K562 (cell line): ENCODE measurements around the gene SIRT7. TPM values are rescaled to one million over a fixed set of nuclear protein-coding genes. Genes with fewer than 3 reads are reported as not detected.

Experiments
- ATF7 ChIP-seq: fragments of 450-650 bp; IDR thresholded peaks from 2 replicates; pipeline ENCODE4 v1.7.1; 2014; ENCODE audit warnings: mild to moderate bottlenecking, moderate library complexity
- EHMT2 ChIP-seq: fragments of 450-650 bp; IDR thresholded peaks from 2 replicates; pipeline ENCODE4 v1.6.1; 2018; ENCODE audit warnings: antibody characterized with exemption
- FOXK2 ChIP-seq, 2 experiments: fragments of 450-650 bp; IDR thresholded peaks in 1 of 2; conservative IDR thresholded peaks in 1 of 2; 2 replicates each; pipeline ENCODE4 v1.6.1; 2016; ENCODE audit warnings: low read depth in 2 of 2, mild to moderate bottlenecking in 1 of 2
- GABPA ChIP-seq: fragments of 200-800 bp; sonication (Bioruptor generic); conservative IDR thresholded peaks from 2 replicates; pipeline ENCODE4 v1.6.1; 2016; ENCODE audit warnings: low read depth, missing genetic modification characterization, missing compliant biosample characterization
- GATA2 ChIP-seq: sonication (generic); formaldehyde crosslinking; IDR thresholded peaks from 2 replicates; pipeline ENCODE4 v1.4.0; 2020; ENCODE audit warnings: mild to moderate bottlenecking, missing genetic modification reagents
- MITF ChIP-seq: IDR thresholded peaks from 2 replicates; pipeline ENCODE4 v1.6.1; 2014; ENCODE audit warnings: antibody characterized with exemption
- NR0B1 ChIP-seq: fragments of 450-650 bp; IDR thresholded peaks from one replicate; pipeline ENCODE4 v1.6.1; 2018; ENCODE audit warnings: mild to moderate bottlenecking, moderate library complexity; ENCODE audit not compliant: partially characterized antibody
- NR1H2 ChIP-seq: sonication (generic); formaldehyde crosslinking; IDR thresholded peaks from 2 replicates; pipeline ENCODE4 v1.4.0; 2020; ENCODE audit warnings: mild to moderate bottlenecking, missing genetic modification reagents
- NUFIP1 ChIP-seq: fragments of 450-650 bp; IDR thresholded peaks from 2 replicates; pipeline ENCODE4 v1.6.1; 2018; ENCODE audit not compliant: partially characterized antibody
- PATZ1 ChIP-seq: fragments of 250-450 bp; sonication (Bioruptor Pico); IDR thresholded peaks from 2 replicates; pipeline ENCODE4 v1.5.0; 2020; ENCODE audit warnings: mild to moderate bottlenecking, borderline replicate concordance
- PCBP1 ChIP-seq: fragments of 200-400 bp; formaldehyde crosslinking; IDR thresholded peaks from 2 replicates; pipeline ENCODE4 v1.6.1; 2018; ENCODE audit warnings: mild to moderate bottlenecking, low read depth, low read length; ENCODE audit not compliant: poor library complexity, severe bottlenecking
- PKNOX1 ChIP-seq: fragments of 450-650 bp; IDR thresholded peaks from 2 replicates; pipeline ENCODE4 v1.6.1; 2016
- POLR2AphosphoS5 ChIP-seq: IDR thresholded peaks from 2 replicates; pipeline ENCODE4 v1.6.1; 2011; ENCODE audit warnings: mild to moderate bottlenecking, low read depth, low read length, moderate library complexity; ENCODE audit not compliant: control insufficient read depth, insufficient read depth
- SIN3A ChIP-seq, 2 experiments: fragments of 150-350 bp in 1 of 2; IDR thresholded peaks; 2 replicates each; pipeline ENCODE4 v1.6.1; 2011 to 2016; ENCODE audit warnings: borderline replicate concordance in 2 of 2, low read depth in 2 of 2, low read length in 2 of 2, mild to moderate bottlenecking in 2 of 2, moderate library complexity in 2 of 2; ENCODE audit not compliant: control insufficient read depth in 1 of 2
- SMARCB1 ChIP-seq: IDR thresholded peaks from 2 replicates; pipeline ENCODE4 v1.6.1; 2011; ENCODE audit warnings: improper control_type of control experiment, low read depth; ENCODE audit not compliant: insufficient read length
- SNIP1 ChIP-seq: fragments of 450-650 bp; IDR thresholded peaks from 2 replicates; pipeline ENCODE4 v1.7.1; 2017; ENCODE audit warnings: low read depth, mild to moderate bottlenecking
- THRA ChIP-seq: fragments of 450-650 bp; IDR thresholded peaks from 2 replicates; pipeline ENCODE4 v1.6.1; 2017; ENCODE audit warnings: mild to moderate bottlenecking, moderate library complexity
- U2AF2 ChIP-seq: fragments of 200-400 bp; formaldehyde crosslinking; optimal IDR thresholded peaks from 2 replicates; pipeline ENCODE3; 2017; ENCODE audit warnings: low read depth, mild to moderate bottlenecking, low read length
- ZFX ChIP-seq: sonication (generic); formaldehyde crosslinking; IDR thresholded peaks from 2 replicates; pipeline ENCODE4 v1.8.0; 2022; ENCODE audit warnings: mild to moderate bottlenecking, missing genetic modification reagents, moderate library complexity
- ZNF449 ChIP-seq: fragments of 250-450 bp; sonication (Bioruptor Pico); IDR thresholded peaks from 2 replicates; pipeline ENCODE4 v1.8.0; 2022; ENCODE audit warnings: moderate library complexity, mild to moderate bottlenecking, inconsistent platforms
- polyA plus RNA-seq, 8 experiments: library from polyadenylated mRNA; depleted of rRNA in 4 of 8; stranded (reverse) in 5 of 8; unstranded in 3 of 8; fragments of >200 nt; fragmentation: Nextera tagmentation in 2 of 8; fragmentation: Illumina TruSeq in 1 of 8; extraction: Ambion mirVana in 2 of 8; extraction: Trizol in 1 of 8; gene quantifications; 2 replicates each; pipeline versions ENCODE4 v1.2.1 to v1.2.3, GENCODE V29; 2011 to 2014; ENCODE audit warnings: inconsistent platforms in 1 of 8, missing spikeins in 1 of 8
- total RNA-seq, 7 experiments: library from RNA; depleted of rRNA in 6 of 7; stranded (reverse); fragments of >200 nt in 6 of 7; fragmentation: Illumina TruSeq in 2 of 7; extraction: Trizol in 2 of 7; gene quantifications; 2 replicates each; pipeline versions ENCODE4 v1.2.1 to v1.2.3, GENCODE V29; 2011 to 2021; ENCODE audit warnings: low replicate concordance in 1 of 7

SIRT7 gene
- total and polyA plus RNA-seq, 9 of the 15 experiments (the other 6 are each of a cell fraction or from before 2014, with no cell fraction given) = 1.6 to 54.8 (median 20.3) TPM

- TF ChIP-seq PKNOX1 (no peak), MITF (0 out of 2 replicates have a peak, but pooled peaks have one; percentile 91), FOXK2 (conservative IDR thresholded peaks at IDR 0.05 in 1 of 2, IDR thresholded peaks at IDR 0.05 in 1 of 2; ENCODE audit: low read depth in 2 of 2) (no peak), U2AF2 (no peak), PCBP1 (no peak), ATF7 (no peak), EHMT2 (no peak), GABPA (tag) (peak; percentile 93; the same call in 1 of the 2 replicates), SIN3A (IDR thresholded peaks at IDR 0.05; ENCODE audit: borderline replicate concordance in 2 of 2, control insufficient read depth in 1 of 2, low read depth in 2 of 2, low read length in 2 of 2) (0 out of 4 replicates have a peak, but pooled peaks of 1 of the 2 experiments have one; percentile 61), ZFX (no peak), PATZ1 (CRISPR knock-in tag) (no peak), NR1H2 (CRISPR knock-in tag) (no peak), NR0B1 (no peak), GATA2 (no peak), SMARCB1 (no peak), NUFIP1 (no peak), SNIP1 (no peak), THRA (no peak), ZNF449 (no peak), POLR2AphosphoS5 (no peak)
Measured at GRCh38 chr17:81870981-81871386, 47.0 kb downstream of the SIRT7 start, which contains the start of gene ARHGDIA (continued).
